Upper lobe of left lung (tissue), 6 donors: ENCODE measurements around the gene SMLR1. TPM values are rescaled to one million over a fixed set of nuclear protein-coding genes. Genes with fewer than 3 reads are reported as not detected.

Source experiments
- ATAC-seq, 2 donors: fragments of 200-7000 bp; cut with Tn5 transposase; one replicate each; pipeline ENCODE4 v1.9.1; 2022; ENCODE audit warnings: mild to moderate bottlenecking in 2 of 2, moderate library complexity in 2 of 2; ENCODE audit not compliant: low FRiP score in 2 of 2
- DNase-seq, 2 donors: peaks; one replicate each; pipeline ENCODE4 v3.0.0-alpha.2; 2019 to 2020
- H3K27ac ChIP-seq, 4 donors: fragments of 200-600 bp; sonication (generic); one replicate each; pipeline ENCODE4 v1.5.1; 2016 to 2019
- H3K27me3 ChIP-seq, 4 donors: fragments of 200-600 bp; sonication (generic); one replicate each; pipeline ENCODE4 v1.5.1; 2017 to 2019
- H3K36me3 ChIP-seq, 4 donors: fragments of 200-600 bp; sonication (generic); one replicate each; pipeline ENCODE4 v1.5.1; 2016 to 2019
- H3K4me1 ChIP-seq, 4 donors: fragments of 200-600 bp; sonication (generic); one replicate each; pipeline ENCODE4 v1.5.1; 2018 to 2019
- H3K4me3 ChIP-seq, 4 donors: fragments of 200-600 bp; sonication (generic); one replicate each; pipeline ENCODE4 v1.5.1; 2017 to 2019; ENCODE audit warnings: mild to moderate bottlenecking in 2 of 4, moderate library complexity in 1 of 4
- H3K9me3 ChIP-seq, 4 donors: fragments of 200-600 bp; sonication (generic); one replicate each; pipeline ENCODE4 v1.5.1; 2018 to 2019
- CTCF ChIP-seq, 6 experiments: fragments of 450-650 bp in 4 of 6; fragments of 200-600 bp in 2 of 6; sonication (generic) in 2 of 6; IDR thresholded peaks; one replicate each; pipeline ENCODE4 v1.5.1; 2016 to 2019; ENCODE audit warnings: antibody characterized with exemption in 6 of 6
- EP300 ChIP-seq, 4 donors: sonication (generic); formaldehyde crosslinking; IDR thresholded peaks; one replicate each; pipeline ENCODE4 v1.5.1; 2017; ENCODE audit warnings: antibody characterized with exemption in 4 of 4, control low read depth in 2 of 4
- POLR2A ChIP-seq, 4 donors: fragments of 450-650 bp; IDR thresholded peaks; one replicate each; pipeline ENCODE4 v1.5.1; 2016 to 2017; ENCODE audit warnings: antibody characterized with exemption in 4 of 4, mild to moderate bottlenecking in 2 of 4
- POLR2AphosphoS5 ChIP-seq, 2 donors: sonication (generic); formaldehyde crosslinking; IDR thresholded peaks; one replicate each; pipeline ENCODE4 v1.5.1; 2017; ENCODE audit warnings: antibody characterized with exemption in 2 of 2
- WGBS, 2 donors: methylation state at CpG; one replicate each; pipeline ENCODE4 v1.1.5; 2017 to 2018; 5-methylcytosine and 5-hydroxymethylcytosine counted together
- total RNA-seq, 6 donors: library from RNA; depleted of rRNA in 4 of 6; stranded (reverse); fragments of >200 nt in 4 of 6; gene quantifications; one replicate each; pipeline versions ENCODE4 v1.1.0 to v1.2.1, GENCODE V29; 2016 to 2021
- donor health status: DM: no; HTN: no; CAD: no; lungs with moderate emphysema.
- donor health status: DM: no; HTN: yes; CAD: no; lungs with severe emphysema.

Gene SMLR1
- total RNA-seq, 6 donors from 2014 or later, result 0.33 TPM; not detected in 5

GRCh38 chr6:130810307-130811030, 16.7 kb upstream of the SMLR1 start:
- DNase-seq, result no peak
- H3K4me1 ChIP-seq, result no peaks in the 10 kb centered on the region
- TF ChIP-seq EP300 (IDR thresholded peaks at IDR 0.05) (no peak), POLR2A (IDR thresholded peaks at IDR 0.05) (no peak), POLR2AphosphoS5 (IDR thresholded peaks at IDR 0.05) (no peak), CTCF (IDR thresholded peaks at IDR 0.05) (no peak)
- no peaks in the 10 kb centered on the region for H3K27me3 ChIP-seq
- no peak overlapping the region for H3K4me3 ChIP-seq
- no peaks in the 10 kb centered on the region for H3K9me3 ChIP-seq
- no peak overlapping the region for H3K27ac ChIP-seq
- WGBS, 2 donors, result 60 to 61% methylated on average over 9 of the region's 9 CpGs
- no peaks in the 10 kb centered on the region for H3K36me3 ChIP-seq
- ATAC-seq, result no peak

- no peaks in the 10 kb centered on the region for H3K4me1 ChIP-seq
- no peaks in the 10 kb centered on the region for H3K9me3 ChIP-seq
- H3K4me3 ChIP-seq, result no peak overlapping the region
- DNase-seq (no peak), ATAC-seq (no peak)
- no peaks in the 10 kb centered on the region for H3K36me3 ChIP-seq
- no peak overlapping the region for H3K27ac ChIP-seq
- WGBS, 2 donors, result 88 to 92% methylated on average over 5 of the region's 5 CpGs
- TF ChIP-seq POLR2AphosphoS5 (IDR thresholded peaks at IDR 0.05) (no peak), CTCF (IDR thresholded peaks at IDR 0.05) (no peak), EP300 (IDR thresholded peaks at IDR 0.05) (no peak), POLR2A (IDR thresholded peaks at IDR 0.05) (no peak)
- H3K27me3 ChIP-seq, result no peaks in the 10 kb centered on the region
Measured at GRCh38 chr6:130811932-130812331, 15.3 kb upstream of the SMLR1 start.

- Histone ChIP-seq H3K27ac (no peak overlapping the region), H3K4me3 (no peak overlapping the region), H3K4me1 (no peaks in the 10 kb centered on the region), H3K9me3 (no peaks in the 10 kb centered on the region), H3K27me3 (no peaks in the 10 kb centered on the region), H3K36me3 (no peaks in the 10 kb centered on the region)
- ATAC-seq (no peak), DNase-seq (no peak)
- TF ChIP-seq POLR2A (IDR thresholded peaks at IDR 0.05), result no peak
- no peak for TF ChIP-seq CTCF (IDR thresholded peaks at IDR 0.05)
- no peak for TF ChIP-seq POLR2AphosphoS5 (IDR thresholded peaks at IDR 0.05)
- TF ChIP-seq EP300 (IDR thresholded peaks at IDR 0.05), result no peak
- WGBS, 2 donors, result 87 to 94% methylated on average over 3 of the region's 3 CpGs
Measured at GRCh38 chr6:130814506-130814905, 12.7 kb upstream of the SMLR1 start.

GRCh38 chr6:130815200-130816071, 11.8 kb upstream of the SMLR1 start:
- no peak for DNase-seq
- no peaks in the 10 kb centered on the region for H3K36me3 ChIP-seq
- no peak overlapping the region for H3K4me3 ChIP-seq
- TF ChIP-seq EP300 (IDR thresholded peaks at IDR 0.05) (no peak), POLR2AphosphoS5 (IDR thresholded peaks at IDR 0.05) (no peak), POLR2A (IDR thresholded peaks at IDR 0.05) (no peak), CTCF (IDR thresholded peaks at IDR 0.05) (no peak)
- no peaks in the 10 kb centered on the region for H3K9me3 ChIP-seq
- no peaks in the 10 kb centered on the region for H3K27me3 ChIP-seq
- H3K4me1 ChIP-seq, result no peaks in the 10 kb centered on the region
- 84 to 88% methylated on average over 5 of the region's 5 CpGs for WGBS, 2 donors
- no peak overlapping the region for H3K27ac ChIP-seq
- ATAC-seq, result no peak
